ENCODE data around the gene RAD51AP1.

RAD51AP1 gene

GRCh38 chr12:4591180-4591687 is 52.5 kb downstream of the RAD51AP1 start:
- no peak for DNase-seq (ENCODE audit: low read depth)

DNA sequence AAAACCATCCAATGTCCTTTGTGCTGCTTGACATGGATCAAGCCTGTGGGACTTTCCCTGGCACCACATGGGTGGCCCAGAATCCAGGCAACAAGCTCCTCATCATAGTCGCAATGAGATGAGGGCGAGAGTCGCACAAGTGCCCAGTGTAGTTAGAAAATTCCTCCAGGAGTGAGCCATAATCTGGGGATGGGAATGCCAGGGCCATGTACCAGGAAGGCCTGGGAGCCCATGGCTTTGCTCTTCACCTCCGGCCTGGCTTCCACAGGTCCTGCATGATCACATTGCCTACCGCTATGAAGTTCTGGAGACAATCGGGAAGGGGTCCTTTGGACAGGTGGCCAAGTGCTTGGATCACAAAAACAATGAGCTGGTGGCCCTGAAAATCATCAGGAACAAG is 57.2 kb downstream of the RAD51AP1 start:
- DNase-seq (ENCODE audit: low read depth): no peak

DNA sequence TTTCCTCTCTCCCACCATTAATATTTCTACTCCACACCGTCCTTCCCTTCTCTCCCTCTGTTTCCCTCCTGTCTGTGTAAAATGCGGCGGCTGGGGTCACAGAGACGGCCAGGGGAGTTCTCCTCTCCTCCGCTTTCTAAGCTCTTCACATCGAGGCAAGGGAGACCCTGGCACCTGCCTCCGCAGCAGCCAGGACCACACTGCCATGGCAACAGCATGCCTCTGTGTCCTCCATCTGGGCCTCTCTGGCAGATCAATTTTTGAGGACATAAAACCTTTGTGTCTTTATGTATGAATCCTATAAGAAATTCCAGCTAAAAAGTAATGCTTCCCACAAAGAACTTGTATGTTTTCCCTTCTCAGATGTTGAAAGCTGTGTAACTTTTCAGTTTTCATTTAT is 64.7 kb downstream of the RAD51AP1 start:
- no peak for DNase-seq (ENCODE audit: low read depth)

GRCh38 chr12:4603946-4604345 is 65.3 kb downstream of the RAD51AP1 start:
- no peak for DNase-seq (ENCODE audit: low read depth)

- peak; percentile 56 for DNase-seq (ENCODE audit: low read depth)
These were observed 66.0 kb downstream of the RAD51AP1 start for GRCh38 chr12:4604684-4605193.

- DNase-seq (ENCODE audit: low read depth): no peak
These were observed 68.4 kb downstream of the RAD51AP1 start for GRCh38 chr12:4607056-4607455.

GRCh38 chr12:4609071-4609470 is 70.4 kb downstream of the RAD51AP1 start:
- DNase-seq (ENCODE audit: low read depth): no peak

Data from T follicular helper cell (primary cell).